GM19395 (cell line): ENCODE results near the gene GMDS.
A peak's percentile ranks its signal among the peaks of the same experiment; 100 is the strongest.
"Not testable (repeated sequence)": the region's sequence is repeated elsewhere in the genome, so short reads cannot be mapped to it uniquely, and the experiment has no call there.

ENCODE experiments used
- ATAC-seq: cut with Tn5 transposase; IDR thresholded peaks from one replicate; pipeline ENCODE4 v1.9.1; 2021; ENCODE audit warnings: mild to moderate bottlenecking, moderate library complexity; ENCODE audit not compliant: unreplicated experiment

Gene GMDS

GRCh38 chr6:1870251-1870650 is 375.2 kb downstream of the GMDS start:
- ATAC-seq: no peak

- no peak for ATAC-seq
Measured at GRCh38 chr6:1869769-1870168, 375.6 kb downstream of the GMDS start.

GRCh38 chr6:1869308-1869707 is 376.1 kb downstream of the GMDS start:
- ATAC-seq: peak; percentile 16

- ATAC-seq: peak; percentile 89
Measured at GRCh38 chr6:1868561-1869261, 376.7 kb downstream of the GMDS start.

- ATAC-seq: no peak
Measured at GRCh38 chr6:1867197-1867596, 378.2 kb downstream of the GMDS start.

GRCh38 chr6:1865585-1865984 is 379.8 kb downstream of the GMDS start:
- ATAC-seq: no peak

GRCh38 chr6:1864496-1864895 is 380.9 kb downstream of the GMDS start:
- ATAC-seq: no peak

DNA sequence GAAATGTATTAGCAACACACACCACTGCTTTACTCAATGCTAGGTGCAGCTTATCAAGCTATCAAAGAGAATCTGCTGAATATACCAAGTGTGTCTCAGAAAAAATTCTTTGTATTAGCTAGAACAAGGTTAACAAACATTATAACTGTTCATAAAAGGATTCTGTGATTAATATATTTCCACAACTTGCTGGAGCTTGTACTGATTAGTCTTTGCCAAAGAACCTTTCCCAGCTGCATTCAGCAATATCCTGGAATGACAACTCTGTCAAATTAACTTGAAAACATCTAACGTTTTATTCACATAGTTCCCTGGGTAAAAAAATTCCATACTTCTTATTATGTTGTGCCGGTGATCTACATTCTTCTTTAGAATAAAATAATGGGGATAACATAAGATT is 383.0 kb downstream of the GMDS start:
- ATAC-seq: no peak

- no peak for ATAC-seq
Measured at GRCh38 chr6:1860756-1861348, 384.6 kb downstream of the GMDS start.

- no peak for ATAC-seq
Measured at GRCh38 chr6:1858859-1859258, 386.5 kb downstream of the GMDS start.

GRCh38 chr6:1858196-1858595 is 387.2 kb downstream of the GMDS start:
- no peak for ATAC-seq

GRCh38 chr6:1856381-1856780 is 389.0 kb downstream of the GMDS start:
- peak; percentile 91 for ATAC-seq

DNA sequence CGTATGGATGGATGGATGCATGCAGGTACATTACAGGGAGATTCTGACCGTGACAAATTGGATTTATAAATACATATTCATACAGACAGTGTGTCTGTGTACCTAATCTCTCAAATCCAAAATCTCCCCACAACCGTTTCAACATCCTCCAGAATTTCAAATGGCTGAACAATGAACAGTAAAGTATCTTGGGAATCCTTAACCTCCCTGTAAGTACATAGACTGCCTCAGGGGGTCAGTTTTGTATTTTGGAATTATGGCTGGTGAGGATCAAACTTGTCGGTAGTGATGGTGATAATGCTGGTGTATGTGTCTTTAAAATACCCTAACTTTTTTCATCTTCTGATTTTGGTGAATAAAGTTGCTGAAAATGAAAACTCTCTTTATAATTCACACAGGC is 389.5 kb downstream of the GMDS start:
- ATAC-seq: no peak

DNA sequence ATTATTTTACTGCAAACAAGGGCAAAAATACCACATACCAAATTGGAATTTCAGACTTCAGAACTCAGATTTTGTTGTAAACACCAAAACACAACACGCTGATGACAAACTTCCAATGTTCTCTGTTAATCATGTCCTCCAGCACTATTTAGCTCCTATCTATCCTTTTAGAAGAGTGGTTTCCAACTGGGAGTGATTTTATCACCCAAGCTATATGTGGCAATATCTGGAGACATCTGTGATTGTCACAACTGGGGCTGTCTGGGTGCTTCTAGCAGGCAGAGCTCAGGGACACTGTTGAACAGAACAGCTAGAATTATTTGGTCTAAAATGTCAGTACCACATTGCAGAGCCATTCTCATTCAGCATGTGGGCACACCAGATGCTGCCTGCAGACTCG is 391.1 kb downstream of the GMDS start:
- no peak for ATAC-seq

DNA sequence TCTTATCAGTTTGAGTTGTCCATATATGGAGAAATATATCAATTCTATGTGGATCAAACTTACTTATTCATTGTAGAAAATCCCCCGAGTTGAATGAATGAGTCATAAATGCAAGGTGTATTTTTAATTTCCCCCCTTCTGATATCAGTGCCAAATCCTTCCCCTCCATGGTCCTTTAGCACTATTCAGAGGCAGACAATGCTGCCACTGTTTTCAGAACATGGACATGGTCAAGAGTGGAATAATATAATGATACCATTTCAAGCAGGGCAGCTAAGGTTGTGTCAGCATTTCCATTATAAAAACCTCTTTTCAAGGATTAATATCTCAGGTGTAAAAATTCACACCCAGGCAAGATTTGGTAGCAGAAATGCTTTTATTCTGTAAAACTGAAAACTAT is 391.6 kb downstream of the GMDS start:
- ATAC-seq: no peak

DNA sequence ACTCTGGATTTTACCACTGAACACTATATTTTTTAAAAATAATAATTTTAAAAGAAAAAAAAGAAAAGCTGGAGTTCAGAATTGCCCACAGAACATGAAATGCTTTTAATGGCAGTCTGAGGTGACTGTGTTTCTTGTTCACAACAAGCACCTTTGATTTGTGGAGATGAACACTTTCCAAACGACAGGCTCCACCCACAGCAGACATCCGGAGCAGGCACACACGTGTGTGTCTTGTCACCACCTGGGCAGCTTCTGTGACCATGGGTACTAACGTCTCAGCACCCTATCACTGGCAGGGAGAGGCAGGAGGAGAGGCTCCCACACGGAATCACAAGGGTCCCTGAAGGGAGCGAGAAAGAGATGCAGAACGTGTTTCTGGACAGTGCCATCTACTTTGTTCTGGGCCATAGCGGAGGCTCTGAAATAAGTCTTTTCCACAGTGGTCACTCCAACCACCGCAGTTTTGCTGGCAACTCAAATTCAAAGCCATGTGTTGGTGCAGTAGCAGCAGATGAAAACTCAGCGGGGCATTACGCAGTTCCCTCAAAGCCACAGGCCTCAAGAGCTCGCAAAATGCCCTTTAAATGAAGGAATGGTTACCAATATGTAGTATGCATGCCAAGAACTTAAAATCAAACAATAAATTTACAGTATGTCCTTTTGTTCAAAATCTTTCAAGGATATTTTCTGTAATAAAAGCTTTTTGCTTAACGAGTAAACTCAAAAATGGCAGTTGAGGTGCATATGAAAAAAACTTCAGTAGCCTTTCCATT is 393.5 kb downstream of the GMDS start:
- no peak for ATAC-seq

GRCh38 chr6:1850840-1851157 is 394.6 kb downstream of the GMDS start:
- no peak for ATAC-seq

DNA sequence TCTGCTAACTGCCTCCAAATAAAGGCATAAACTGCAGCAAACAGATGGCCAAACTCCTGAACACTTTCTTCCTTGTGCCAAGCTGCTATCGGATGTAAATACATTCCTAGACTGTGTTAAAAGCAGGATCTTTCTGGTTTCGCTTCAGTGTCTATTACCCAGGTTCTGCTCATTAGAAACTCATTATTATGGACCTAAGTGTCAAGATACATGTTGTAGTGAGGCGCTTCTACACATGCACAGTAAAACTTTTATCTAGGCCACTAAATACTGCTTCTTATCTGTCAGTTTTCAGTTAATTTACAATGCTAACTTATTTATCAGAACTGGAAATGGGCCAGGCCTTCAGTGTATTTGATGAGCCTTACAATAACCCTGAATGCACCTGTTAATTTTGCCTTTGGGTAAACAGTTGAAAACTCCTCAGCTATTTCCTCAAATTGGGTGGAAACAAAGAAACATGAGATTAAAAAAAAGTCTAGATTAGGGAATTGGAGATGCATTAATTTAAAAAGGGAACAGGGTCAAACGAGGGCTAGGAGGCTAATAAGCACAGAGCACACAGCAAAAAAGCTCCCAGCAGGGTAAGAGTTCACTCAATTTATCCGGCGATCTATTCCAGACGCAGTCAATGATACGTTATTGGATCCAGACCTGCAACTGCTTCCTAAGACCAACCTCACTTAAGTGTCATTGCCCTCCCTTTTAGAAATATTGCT is 395.1 kb downstream of the GMDS start:
- ATAC-seq: no peak

- ATAC-seq: no peak
Measured at GRCh38 chr6:1849691-1850090, 395.7 kb downstream of the GMDS start.

DNA sequence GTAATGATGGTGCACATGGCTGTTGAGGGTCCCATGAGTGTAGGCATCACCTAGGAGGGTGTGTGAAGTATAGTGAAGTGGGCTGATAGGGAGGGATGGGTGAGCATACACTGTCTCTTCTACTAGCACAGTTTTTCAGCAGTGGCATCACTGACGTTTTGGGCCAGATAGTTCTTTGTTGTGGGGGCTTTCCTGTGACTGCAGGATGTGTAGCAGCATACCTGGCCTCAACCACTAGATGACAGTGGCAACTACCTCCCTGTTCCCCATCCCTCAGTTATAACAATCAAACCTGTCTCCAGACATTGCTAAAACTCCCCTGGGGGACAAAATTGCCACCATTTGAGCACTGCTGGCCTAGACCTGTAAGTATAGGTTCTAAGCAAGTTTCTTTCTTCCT is 396.7 kb downstream of the GMDS start:
- no peak for ATAC-seq

GRCh38 chr6:1846611-1847010 is 398.8 kb downstream of the GMDS start:
- no peak for ATAC-seq

DNA sequence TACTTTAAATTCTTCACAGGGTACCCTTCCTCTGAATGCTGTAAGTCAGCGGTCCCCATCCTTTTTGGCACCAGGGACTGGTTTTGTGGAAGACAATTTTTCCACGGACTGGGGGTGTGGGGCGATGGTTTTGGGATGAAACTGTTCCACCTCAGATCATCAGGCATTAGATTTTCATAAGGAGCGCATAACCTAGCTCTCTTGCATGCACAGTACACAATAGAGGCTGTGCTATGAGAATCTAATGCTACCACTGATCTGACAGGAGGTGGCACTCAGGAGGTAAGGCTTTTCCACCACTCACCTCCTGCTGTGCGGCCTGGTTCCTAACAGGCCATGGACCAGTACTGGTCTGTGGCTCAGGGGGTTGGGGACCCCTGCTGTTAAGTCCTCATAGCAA is 399.9 kb downstream of the GMDS start:
- ATAC-seq: not testable (repeated sequence)
